Vagina (tissue), 2 donors: ENCODE data around the gene PDLIM1. TPM values are rescaled to one million over a fixed set of nuclear protein-coding genes. Genes with fewer than 3 reads are reported as not detected.
A peak's percentile ranks its signal among the peaks of the same experiment; 100 is the strongest.

Experiments
- DNase-seq, 2 donors: peaks; one replicate each; pipeline ENCODE4 v3.0.0-alpha.2; 2017; ENCODE audit errors: extremely low spot score in 2 of 2
- H3K27ac ChIP-seq: fragments of 200-600 bp; sonication (generic); one replicate; pipeline ENCODE4 v1.5.1; 2019
- H3K27me3 ChIP-seq: fragments of 200-600 bp; sonication (generic); one replicate; pipeline ENCODE4 v1.5.1; 2019
- H3K36me3 ChIP-seq, 2 donors: fragments of 200-600 bp; sonication (generic); one replicate each; pipeline ENCODE4 v1.5.1; 2017 to 2019
- H3K4me1 ChIP-seq: fragments of 200-600 bp; sonication (generic); one replicate; pipeline ENCODE4 v1.5.1; 2019
- H3K4me3 ChIP-seq, 2 donors: fragments of 200-600 bp; sonication (generic); 1 replicate in 1 of 2; 2 replicates in 1 of 2; pipeline ENCODE4 v1.5.1; 2016 to 2019
- H3K9me3 ChIP-seq: fragments of 200-600 bp; sonication (generic); one replicate; pipeline ENCODE4 v1.5.1; 2019
- CTCF ChIP-seq, 3 experiments: fragments of 450-650 bp in 2 of 3; fragments of 200-600 bp in 1 of 3; sonication (generic) in 1 of 3; IDR thresholded peaks; one replicate each; pipeline ENCODE4 v1.5.1; 2017 to 2019; ENCODE audit warnings: antibody characterized with exemption in 3 of 3, mild to moderate bottlenecking in 2 of 3, moderate library complexity in 2 of 3
- POLR2A ChIP-seq, 2 donors: fragments of 450-650 bp; IDR thresholded peaks; one replicate each; pipeline ENCODE4 v1.6.1; 2017; ENCODE audit warnings: antibody characterized with exemption in 2 of 2, mild to moderate bottlenecking in 2 of 2, moderate library complexity in 2 of 2
- POLR2AphosphoS5 ChIP-seq, 2 donors: sonication (generic); formaldehyde crosslinking; IDR thresholded peaks; one replicate each; pipeline ENCODE4 v1.9.0; 2017; ENCODE audit warnings: antibody characterized with exemption in 2 of 2, mild to moderate bottlenecking in 2 of 2, low read depth in 1 of 2; ENCODE audit not compliant: insufficient read depth in 1 of 2
- intact Hi-C: fragments of 100-400 bp; cut with DNase I; formaldehyde crosslinking; loops from one replicate; pipeline ENCODE4 v1.15.1; 2023
- total RNA-seq: library from RNA; depleted of rRNA; stranded (reverse); fragments of >200 nt; gene quantifications from one replicate; pipeline ENCODE4 v1.2.3, GENCODE V29; 2016

PDLIM1 gene
- total RNA-seq, 1 donor from 2014 or later, result 181 TPM

- Histone ChIP-seq H3K9me3 (no peaks in the 10 kb centered on the region), H3K4me3 (no peak overlapping the region), H3K27ac (no peak overlapping the region), H3K4me1 (peaks cover 42% of the 10 kb centered on the region), H3K27me3 (no peaks in the 10 kb centered on the region), H3K36me3 (peaks cover 0 to 27% of the 10 kb centered on the region in 2 donors)
- no peak for TF ChIP-seq POLR2A (IDR thresholded peaks at IDR 0.05)
- no peak for TF ChIP-seq POLR2AphosphoS5 (IDR thresholded peaks at IDR 0.05; ENCODE audit: insufficient read depth in 1 of 2, low read depth in 1 of 2)
- no peak for TF ChIP-seq CTCF (IDR thresholded peaks at IDR 0.05)
- no peak for DNase-seq
- intact Hi-C loops, result no loop called here
These were observed 28.9 kb downstream of the PDLIM1 start for GRCh38 chr10:95261926-95262325.

DNA sequence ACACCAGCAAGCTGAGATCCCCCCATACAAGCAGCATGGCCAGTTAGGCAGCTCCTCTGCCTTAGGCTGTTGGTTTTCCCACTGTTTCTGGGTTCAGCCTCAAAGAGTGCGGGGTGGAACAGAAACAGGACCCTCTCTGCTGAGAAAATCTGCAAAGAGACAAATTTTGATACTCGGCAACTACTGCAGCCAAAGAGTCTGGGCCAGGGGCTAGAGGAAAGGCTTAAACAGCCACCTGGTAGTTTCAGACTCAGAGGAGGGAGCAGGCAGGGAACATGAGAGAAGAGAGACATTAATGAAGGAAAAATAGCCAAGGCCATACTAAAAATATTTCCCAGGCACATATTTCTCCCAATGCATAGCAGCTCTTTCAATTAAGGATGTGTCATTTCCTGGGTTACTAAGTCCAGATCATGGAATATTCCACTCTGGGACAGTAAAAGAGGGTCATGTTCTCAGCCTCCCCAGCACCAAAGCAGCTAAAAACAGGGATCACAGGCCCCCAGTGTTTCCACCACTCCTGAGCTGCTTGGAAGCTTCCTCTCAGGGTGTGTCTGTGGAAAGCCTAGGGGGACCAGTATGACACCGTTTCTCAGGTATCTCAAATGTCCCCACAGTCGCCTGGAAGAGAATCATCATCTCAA is 29.8 kb downstream of the PDLIM1 start:
- no peak overlapping the region for H3K4me3 ChIP-seq
- H3K27me3 ChIP-seq, result no peaks in the 10 kb centered on the region
- intact Hi-C loops, result no loop called here
- peak overlapping the region; percentile 57 for H3K27ac ChIP-seq
- DNase-seq, result peak in 1 of 2 donors; percentile 69
- H3K9me3 ChIP-seq, result no peaks in the 10 kb centered on the region
- H3K36me3 ChIP-seq, result peaks cover 0 to 31% of the 10 kb centered on the region in 2 donors
- TF ChIP-seq POLR2A (IDR thresholded peaks at IDR 0.05) (no peak), CTCF (IDR thresholded peaks at IDR 0.05) (no peak), POLR2AphosphoS5 (IDR thresholded peaks at IDR 0.05; ENCODE audit: insufficient read depth in 1 of 2, low read depth in 1 of 2) (no peak)
- peaks cover 34% of the 10 kb centered on the region for H3K4me1 ChIP-seq

DNA sequence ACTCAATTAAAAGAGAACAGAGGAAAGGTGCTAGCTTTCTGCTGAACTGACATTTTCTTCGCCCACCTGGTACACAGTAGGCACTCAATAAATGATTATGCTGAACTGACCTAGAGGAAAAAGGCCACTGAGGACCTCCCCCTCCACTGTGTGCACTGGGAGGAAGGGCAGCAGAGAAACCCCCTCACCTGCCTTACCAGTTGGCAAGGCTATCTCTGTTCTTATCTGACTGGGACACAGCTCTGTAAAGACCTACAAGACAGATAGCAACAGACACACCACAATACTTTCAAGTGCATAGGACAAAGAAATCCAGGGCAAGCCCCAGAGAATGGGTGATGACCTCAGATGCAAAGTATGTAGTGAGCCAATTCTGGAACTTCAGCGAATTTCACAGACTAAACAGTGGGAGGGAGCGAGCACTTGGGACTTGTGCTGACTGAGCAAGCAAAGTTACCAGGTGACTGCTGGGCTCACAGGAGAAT is 30.4 kb downstream of the PDLIM1 start:
- no peak overlapping the region for H3K4me3 ChIP-seq
- H3K4me1 ChIP-seq, result peaks cover 30% of the 10 kb centered on the region
- DNase-seq, result peak in 1 of 2 donors; percentile 81
- H3K9me3 ChIP-seq, result no peaks in the 10 kb centered on the region
- intact Hi-C loops, result no loop called here
- H3K36me3 ChIP-seq, result peaks cover 0 to 32% of the 10 kb centered on the region in 2 donors
- TF ChIP-seq POLR2AphosphoS5 (IDR thresholded peaks at IDR 0.05; ENCODE audit: insufficient read depth in 1 of 2, low read depth in 1 of 2), result no peak
- no peak for TF ChIP-seq POLR2A (IDR thresholded peaks at IDR 0.05)
- no peak for TF ChIP-seq CTCF (IDR thresholded peaks at IDR 0.05)
- no peaks in the 10 kb centered on the region for H3K27me3 ChIP-seq
- H3K27ac ChIP-seq, result peak overlapping the region; percentile 57

DNA sequence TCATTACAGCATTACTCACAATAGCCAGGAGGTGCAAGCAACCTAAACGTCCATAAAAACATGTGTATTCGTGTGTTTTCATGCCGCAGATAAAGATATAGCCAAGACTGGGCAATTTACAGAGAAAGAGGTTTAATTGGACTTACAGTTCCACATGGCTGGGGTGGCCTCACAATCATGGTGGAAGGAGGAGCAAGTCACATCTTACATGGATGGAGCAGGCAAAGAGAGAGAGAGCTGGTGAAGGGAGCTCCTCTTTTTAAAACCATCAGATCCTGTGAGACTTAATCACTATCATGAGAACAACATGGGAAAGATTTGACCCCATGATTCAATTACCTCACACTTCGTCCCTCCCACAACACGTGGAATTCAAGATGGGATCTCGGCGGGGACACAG is 33.0 kb downstream of the PDLIM1 start:
- no peaks in the 10 kb centered on the region for H3K27me3 ChIP-seq
- DNase-seq, result no peak
- intact Hi-C loops, result no loop called here
- no peak for TF ChIP-seq CTCF (IDR thresholded peaks at IDR 0.05)
- TF ChIP-seq POLR2A (IDR thresholded peaks at IDR 0.05), result no peak
- TF ChIP-seq POLR2AphosphoS5 (IDR thresholded peaks at IDR 0.05; ENCODE audit: insufficient read depth in 1 of 2, low read depth in 1 of 2), result no peak
- H3K27ac ChIP-seq, result no peak overlapping the region
- peaks cover 16% of the 10 kb centered on the region for H3K4me1 ChIP-seq
- H3K9me3 ChIP-seq, result no peaks in the 10 kb centered on the region
- no peak overlapping the region for H3K4me3 ChIP-seq
- H3K36me3 ChIP-seq, result peaks cover 0 to 16% of the 10 kb centered on the region in 2 donors

GRCh38 chr10:95256268-95256667 is 34.5 kb downstream of the PDLIM1 start:
- H3K36me3 ChIP-seq, result peaks cover 0 to 11% of the 10 kb centered on the region in 2 donors
- intact Hi-C loops, result no loop called here
- H3K4me3 ChIP-seq, result no peak overlapping the region
- no peak overlapping the region for H3K27ac ChIP-seq
- TF ChIP-seq POLR2A (IDR thresholded peaks at IDR 0.05) (no peak), POLR2AphosphoS5 (IDR thresholded peaks at IDR 0.05; ENCODE audit: insufficient read depth in 1 of 2, low read depth in 1 of 2) (no peak), CTCF (IDR thresholded peaks at IDR 0.05) (no peak)
- no peaks in the 10 kb centered on the region for H3K9me3 ChIP-seq
- DNase-seq, result no peak
- H3K27me3 ChIP-seq, result no peaks in the 10 kb centered on the region
- H3K4me1 ChIP-seq, result peaks cover 13% of the 10 kb centered on the region
